Measurements from ENCODE around the gene TTC1. TPM values are rescaled to one million over a fixed set of nuclear protein-coding genes. Genes with fewer than 3 reads are reported as not detected.

TTC1 gene
- total RNA-seq, 2 experiments from 2014 or later = 50.1 to 51.6 TPM

DNA sequence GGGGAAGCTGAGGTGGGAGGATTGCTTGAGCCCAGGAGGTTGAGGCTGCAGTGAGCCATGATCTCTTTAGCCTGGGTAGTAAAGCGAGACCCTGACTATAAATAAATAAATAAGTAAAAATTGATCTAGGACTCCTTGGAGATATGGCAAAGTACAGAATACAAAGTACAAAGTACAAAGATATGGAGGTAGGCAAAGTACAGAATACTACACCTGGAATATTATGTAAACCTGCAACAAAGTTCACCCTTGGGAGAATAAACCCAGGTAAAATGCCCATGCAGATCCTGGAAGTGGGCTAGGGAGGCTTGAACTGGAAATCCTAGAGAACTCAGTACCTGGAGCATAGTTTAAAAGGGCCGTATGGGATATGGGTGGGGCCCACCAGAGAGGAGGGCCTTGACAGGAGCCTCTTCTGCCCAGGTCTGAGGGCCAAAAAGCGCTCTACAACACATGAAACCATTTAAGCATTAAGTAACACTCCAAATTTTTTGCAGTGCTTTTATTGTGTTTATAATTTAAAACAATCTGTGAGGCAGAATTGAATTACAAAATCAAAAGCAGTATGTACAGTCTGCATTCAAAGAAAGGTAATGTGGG lies 20.7 kb downstream of the TTC1 start:
- no peak for ATAC-seq
- Mint-ChIP-seq H3K27ac (no peak overlapping the region), H3K4me3 (no peak overlapping the region), H3K27me3 (ENCODE audit: low read depth) (no peaks in the 10 kb centered on the region), H3K9me3 (ENCODE audit: insufficient read depth) (no peaks in the 10 kb centered on the region), H3K36me3 (ENCODE audit: low read depth) (peaks cover 36% of the 10 kb centered on the region), H3K4me1 (ENCODE audit: low read depth) (peaks cover 9% of the 10 kb centered on the region)
- ChIA-PET POLR2A (no interaction called here), CTCF (interaction anchor here (2.9 kb wide), 1 partner anchor 8 kb away, joined by 15 read pairs; no protein-coding TSS in a partner anchor)
- no peak for DNase-seq

DNA sequence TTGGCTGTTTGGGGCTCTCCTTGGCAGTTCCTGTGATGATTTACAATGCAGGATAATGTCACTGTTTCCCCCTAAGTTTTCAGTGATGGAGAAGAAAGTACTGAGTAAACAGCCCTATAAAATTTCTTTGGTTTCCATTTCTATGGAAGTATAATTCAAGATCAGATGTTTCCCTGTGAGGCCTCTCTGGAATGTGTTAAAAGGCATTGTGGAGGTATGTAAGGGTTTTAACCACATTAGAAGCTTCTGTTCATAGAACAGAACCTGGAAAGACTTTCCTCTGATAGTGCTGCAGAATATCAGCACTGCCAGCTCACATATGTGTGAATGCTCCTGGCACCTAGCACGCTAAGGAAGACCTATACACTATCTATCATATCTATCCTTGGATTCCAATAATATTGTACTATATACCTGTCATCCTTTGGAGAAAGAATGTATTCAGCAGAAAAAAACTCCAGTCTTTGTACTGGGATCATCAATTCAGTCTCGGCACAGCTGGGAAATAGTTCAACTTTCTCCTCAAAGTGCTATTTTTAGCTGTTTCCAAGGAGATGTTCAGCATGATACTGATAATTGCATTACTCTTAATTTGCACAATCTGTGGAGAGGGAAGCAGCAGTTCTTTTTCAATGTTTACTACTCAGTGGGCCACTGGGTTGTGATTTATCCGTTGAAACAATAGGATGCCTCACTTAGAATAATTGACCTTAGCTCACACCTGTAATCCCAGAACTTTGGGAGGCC lies 21.9 kb downstream of the TTC1 start:
- H3K9me3 Mint-ChIP-seq (ENCODE audit: insufficient read depth) = no peaks in the 10 kb centered on the region
- no peak for ATAC-seq
- POLR2A ChIA-PET = no interaction called here

DNA sequence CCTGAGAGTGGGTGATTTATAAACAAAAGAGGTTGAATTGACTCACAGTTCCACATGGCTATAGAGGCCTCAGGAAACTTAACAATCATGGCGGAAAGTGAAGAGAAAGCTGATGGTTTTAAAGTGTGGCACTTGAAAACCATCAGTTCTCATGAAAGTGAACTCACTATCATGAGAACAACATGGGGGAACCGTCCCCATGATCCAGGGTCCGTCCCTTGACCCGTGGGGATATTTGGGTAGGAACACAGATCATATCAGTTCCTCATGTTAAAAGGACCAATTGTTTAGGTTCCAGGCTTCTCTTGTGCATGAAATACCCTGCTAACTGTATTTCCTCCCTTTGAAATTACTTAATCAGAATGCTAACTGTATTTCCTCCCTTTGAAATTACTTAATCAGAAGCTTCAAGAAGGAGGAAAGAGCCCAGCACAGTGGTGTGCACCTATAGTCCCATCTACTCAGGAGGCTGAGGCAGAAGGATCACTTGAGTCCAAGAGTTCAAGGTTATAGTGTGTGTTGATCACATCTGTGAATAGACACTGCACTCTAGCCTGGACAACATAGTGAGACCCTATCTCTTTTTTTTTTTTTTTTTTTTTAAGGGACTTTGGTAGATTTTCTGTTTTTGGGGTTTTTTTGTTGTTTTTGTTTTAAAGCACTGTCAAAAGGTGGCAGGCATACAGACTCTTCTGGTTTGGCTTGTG lies 24.8 kb downstream of the TTC1 start:
- CTCF ChIA-PET = interaction anchor here (1.8 to 2.5 kb wide), 2 partner anchors 9 to 13 kb away, joined by 7 to 23 read pairs; no protein-coding TSS in a partner anchor
- ATAC-seq = no peak

More for the DNA sequence above, 21.9 kb downstream of the TTC1 start:
- DNase-seq = no peak
- CTCF ChIA-PET = interaction anchor here (2.9 kb wide), 1 partner anchor 9 kb away, joined by 15 read pairs; no protein-coding TSS in a partner anchor
- H3K4me3 Mint-ChIP-seq = no peak overlapping the region
- no peak overlapping the region for H3K27ac Mint-ChIP-seq
- H3K4me1 Mint-ChIP-seq (ENCODE audit: low read depth) = peaks cover 17% of the 10 kb centered on the region
- peaks cover 39% of the 10 kb centered on the region for H3K36me3 Mint-ChIP-seq (ENCODE audit: low read depth)
- no peaks in the 10 kb centered on the region for H3K27me3 Mint-ChIP-seq (ENCODE audit: low read depth)

DNA sequence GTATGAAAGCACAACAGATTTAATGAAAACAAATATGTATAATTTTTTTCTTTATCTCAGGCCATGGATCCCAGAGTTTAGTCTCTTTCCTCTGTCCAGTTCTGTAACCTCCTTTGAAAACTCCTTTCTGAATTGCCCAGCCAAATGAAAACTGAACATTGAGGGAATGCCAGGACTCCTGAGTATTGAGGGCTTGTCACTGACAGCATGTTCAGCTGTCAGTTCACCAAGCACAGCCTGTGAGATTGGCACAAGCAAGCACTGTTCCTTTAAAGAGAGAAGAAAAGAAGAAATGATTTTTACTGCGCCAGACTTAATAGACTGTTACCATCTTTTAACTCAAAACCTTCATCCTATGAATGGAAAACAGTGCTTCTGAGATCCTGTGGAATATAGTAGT lies 27.3 kb downstream of the TTC1 start:
- DNase-seq = no peak
- H3K27me3 Mint-ChIP-seq (ENCODE audit: low read depth) = no peaks in the 10 kb centered on the region
- no peak for ATAC-seq
- no peaks in the 10 kb centered on the region for H3K9me3 Mint-ChIP-seq (ENCODE audit: insufficient read depth)
- POLR2A ChIA-PET = no interaction called here
- CTCF ChIA-PET = interaction anchor here (0.9 to 1.4 kb wide), 2 partner anchors 15 to 309 kb away, joined by 4 to 5 read pairs; no protein-coding TSS in a partner anchor
- H3K36me3 Mint-ChIP-seq (ENCODE audit: low read depth) = peaks cover 33% of the 10 kb centered on the region
- H3K4me3 Mint-ChIP-seq = no peak overlapping the region
- peaks cover 11% of the 10 kb centered on the region for H3K4me1 Mint-ChIP-seq (ENCODE audit: low read depth)
- no peak overlapping the region for H3K27ac Mint-ChIP-seq

More for the DNA sequence above, 24.8 kb downstream of the TTC1 start:
- peaks cover 40% of the 10 kb centered on the region for H3K36me3 Mint-ChIP-seq (ENCODE audit: low read depth)
- H3K27ac Mint-ChIP-seq = no peak overlapping the region
- H3K4me1 Mint-ChIP-seq (ENCODE audit: low read depth) = peaks cover 11% of the 10 kb centered on the region
- DNase-seq = no peak
- no peak overlapping the region for H3K4me3 Mint-ChIP-seq
- no peaks in the 10 kb centered on the region for H3K27me3 Mint-ChIP-seq (ENCODE audit: low read depth)
- POLR2A ChIA-PET = interaction anchor here (0.5 kb wide), 1 partner anchor 145 kb away, joined by 3 read pairs; no protein-coding TSS in a partner anchor
- H3K9me3 Mint-ChIP-seq (ENCODE audit: insufficient read depth) = no peaks in the 10 kb centered on the region

DNA sequence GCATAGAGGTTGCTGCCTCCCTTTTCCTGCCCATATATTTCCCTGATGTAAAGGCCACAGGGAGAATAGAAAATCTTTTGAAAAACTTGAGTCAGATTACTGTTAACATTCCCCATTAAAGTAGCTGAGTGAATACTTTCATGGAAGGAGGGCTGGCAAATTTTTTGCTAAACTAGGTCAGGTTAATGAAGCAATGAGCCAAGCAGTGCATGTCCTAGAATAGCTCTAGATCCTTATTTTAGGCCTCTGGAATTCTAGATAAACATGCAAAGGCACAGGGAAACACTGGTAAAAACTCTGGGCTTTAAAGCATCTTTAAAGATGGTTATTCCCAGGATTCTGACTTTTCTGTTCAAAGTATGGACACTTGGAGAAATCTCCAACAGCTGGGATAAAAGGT lies 27.9 kb downstream of the TTC1 start:
- Mint-ChIP-seq H3K27me3 (ENCODE audit: low read depth) (no peaks in the 10 kb centered on the region), H3K27ac (no peak overlapping the region), H3K4me3 (no peak overlapping the region), H3K9me3 (ENCODE audit: insufficient read depth) (no peaks in the 10 kb centered on the region), H3K36me3 (ENCODE audit: low read depth) (peaks cover 31% of the 10 kb centered on the region), H3K4me1 (ENCODE audit: low read depth) (peaks cover 11% of the 10 kb centered on the region)
- ATAC-seq (no peak), DNase-seq (no peak)
- POLR2A ChIA-PET = no interaction called here
- CTCF ChIA-PET = interaction anchor here (0.9 to 1.4 kb wide), 2 partner anchors 15 to 308 kb away, joined by 4 to 5 read pairs; no protein-coding TSS in a partner anchor

DNA sequence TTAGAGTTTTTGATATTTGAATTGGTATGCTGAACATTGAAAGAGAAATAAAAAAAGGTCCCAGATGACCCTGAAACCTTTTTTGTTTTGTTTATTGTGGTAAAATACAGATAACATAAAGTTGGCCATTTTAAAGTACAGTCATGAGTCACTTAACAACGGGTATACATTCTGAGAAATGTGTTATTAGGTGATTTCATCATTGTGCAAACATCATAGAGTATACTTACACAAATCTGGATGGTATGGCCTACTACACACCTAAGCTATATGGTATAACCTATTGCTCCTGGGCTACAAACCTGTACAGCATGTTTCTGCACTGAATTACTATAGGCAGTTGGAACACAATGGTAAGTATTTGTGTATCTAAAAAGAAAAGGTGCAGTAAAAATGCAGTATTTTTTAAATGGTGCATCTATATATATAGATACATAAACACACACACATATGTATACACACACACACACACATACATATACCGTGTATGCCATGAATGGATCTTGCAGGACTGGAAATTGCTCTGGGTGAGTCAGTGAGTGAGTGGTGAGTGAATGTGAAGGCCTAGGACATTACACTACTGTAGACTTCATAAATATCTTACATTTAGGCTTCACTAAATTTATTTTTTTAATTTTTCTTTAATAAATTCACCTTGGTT lies 31.0 kb downstream of the TTC1 start:
- H3K27me3 Mint-ChIP-seq (ENCODE audit: low read depth) = no peaks in the 10 kb centered on the region
- DNase-seq (no peak), ATAC-seq (no peak)
- ChIA-PET CTCF (interaction anchor here (2.0 kb wide), 1 partner anchor 18 kb away, joined by 6 read pairs; no protein-coding TSS in a partner anchor), POLR2A (no interaction called here)
- no peak overlapping the region for H3K27ac Mint-ChIP-seq
- H3K9me3 Mint-ChIP-seq (ENCODE audit: insufficient read depth) = no peaks in the 10 kb centered on the region
- H3K4me3 Mint-ChIP-seq = no peak overlapping the region
- peaks cover 7% of the 10 kb centered on the region for H3K4me1 Mint-ChIP-seq (ENCODE audit: low read depth)
- H3K36me3 Mint-ChIP-seq (ENCODE audit: low read depth) = peaks cover 27% of the 10 kb centered on the region

DNA sequence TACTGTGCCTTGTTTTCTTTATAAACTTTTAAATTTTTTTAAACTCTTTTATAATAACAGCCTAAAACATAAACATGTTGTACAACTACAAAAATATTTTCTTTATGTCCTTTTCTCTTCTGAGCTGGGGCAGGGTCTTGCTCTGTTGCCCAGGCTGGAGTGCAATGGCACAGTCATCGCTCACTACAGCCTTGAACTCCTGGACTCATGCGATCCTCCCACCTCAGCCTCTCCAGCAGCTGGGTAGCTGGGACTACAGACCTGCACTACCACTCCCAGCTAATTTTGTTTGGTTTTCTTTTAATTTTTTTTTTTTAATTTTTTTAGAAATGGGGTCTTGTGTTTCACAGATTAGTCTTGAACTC lies 31.5 kb downstream of the TTC1 start:
- H3K27me3 Mint-ChIP-seq (ENCODE audit: low read depth) = no peaks in the 10 kb centered on the region
- no peak for ATAC-seq
- no peak for DNase-seq
- POLR2A ChIA-PET = no interaction called here
- no peak overlapping the region for H3K4me3 Mint-ChIP-seq
- CTCF ChIA-PET = interaction anchor here (2.0 kb wide), 1 partner anchor 18 kb away, joined by 6 read pairs; no protein-coding TSS in a partner anchor
- H3K9me3 Mint-ChIP-seq (ENCODE audit: insufficient read depth) = no peaks in the 10 kb centered on the region
- no peak overlapping the region for H3K27ac Mint-ChIP-seq
- peaks cover 2% of the 10 kb centered on the region for H3K4me1 Mint-ChIP-seq (ENCODE audit: low read depth)
- H3K36me3 Mint-ChIP-seq (ENCODE audit: low read depth) = peaks cover 27% of the 10 kb centered on the region

DNA sequence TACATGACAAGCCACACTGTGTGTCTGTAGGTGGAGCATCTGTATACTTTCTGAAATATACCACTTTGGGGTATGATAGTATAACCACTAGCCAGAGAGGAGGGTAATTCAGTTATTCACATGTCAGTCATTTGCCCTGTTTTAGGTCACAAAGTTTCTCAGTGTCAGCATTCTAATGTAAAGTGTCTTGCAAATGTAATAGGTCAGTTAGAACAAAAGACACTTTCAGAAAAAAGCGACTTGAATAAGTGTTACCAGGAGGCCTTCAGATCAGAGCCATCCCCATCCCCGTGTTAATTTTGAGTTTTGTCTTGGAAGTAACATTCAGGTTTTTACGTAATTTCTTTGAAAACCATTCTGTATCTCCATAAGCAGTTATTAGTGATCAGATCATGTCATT lies 33.7 kb downstream of the TTC1 start:
- H3K9me3 Mint-ChIP-seq (ENCODE audit: insufficient read depth) = no peaks in the 10 kb centered on the region
- no peak overlapping the region for H3K4me3 Mint-ChIP-seq
- no peaks in the 10 kb centered on the region for H3K4me1 Mint-ChIP-seq (ENCODE audit: low read depth)
- POLR2A ChIA-PET = no interaction called here
- H3K27ac Mint-ChIP-seq = no peak overlapping the region
- H3K27me3 Mint-ChIP-seq (ENCODE audit: low read depth) = no peaks in the 10 kb centered on the region
- ATAC-seq = no peak
- CTCF ChIA-PET = no interaction called here
- H3K36me3 Mint-ChIP-seq (ENCODE audit: low read depth) = peaks cover 24% of the 10 kb centered on the region
- no peak for DNase-seq

DNA sequence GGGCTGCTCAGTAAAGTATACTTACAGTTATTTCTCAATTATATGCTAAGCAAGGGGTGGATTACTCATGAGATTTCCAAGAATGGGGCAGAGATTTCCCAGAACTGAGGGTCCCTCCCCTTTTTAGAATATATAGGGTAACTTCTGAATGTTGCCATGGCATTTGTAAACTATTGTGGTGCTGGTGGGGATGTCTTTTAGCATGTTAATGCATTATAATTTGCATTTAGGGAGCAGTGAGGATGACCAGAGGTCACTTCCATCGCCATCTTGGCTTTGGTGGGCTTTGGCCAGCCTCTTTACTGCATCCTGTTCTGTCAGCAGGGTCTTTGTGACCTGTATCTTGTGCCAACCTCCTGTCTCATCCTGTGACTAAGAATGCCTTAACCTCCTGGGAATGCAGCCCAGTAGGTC lies 35.5 kb downstream of the TTC1 start:
- ChIA-PET POLR2A (no interaction called here), CTCF (no interaction called here)
- no peaks in the 10 kb centered on the region for H3K27me3 Mint-ChIP-seq (ENCODE audit: low read depth)
- no peak overlapping the region for H3K4me3 Mint-ChIP-seq
- no peaks in the 10 kb centered on the region for H3K9me3 Mint-ChIP-seq (ENCODE audit: insufficient read depth)
- DNase-seq (no peak), ATAC-seq (no peak)
- no peaks in the 10 kb centered on the region for H3K4me1 Mint-ChIP-seq (ENCODE audit: low read depth)
- H3K27ac Mint-ChIP-seq = no peak overlapping the region
- H3K36me3 Mint-ChIP-seq (ENCODE audit: low read depth) = peaks cover 21% of the 10 kb centered on the region

DNA sequence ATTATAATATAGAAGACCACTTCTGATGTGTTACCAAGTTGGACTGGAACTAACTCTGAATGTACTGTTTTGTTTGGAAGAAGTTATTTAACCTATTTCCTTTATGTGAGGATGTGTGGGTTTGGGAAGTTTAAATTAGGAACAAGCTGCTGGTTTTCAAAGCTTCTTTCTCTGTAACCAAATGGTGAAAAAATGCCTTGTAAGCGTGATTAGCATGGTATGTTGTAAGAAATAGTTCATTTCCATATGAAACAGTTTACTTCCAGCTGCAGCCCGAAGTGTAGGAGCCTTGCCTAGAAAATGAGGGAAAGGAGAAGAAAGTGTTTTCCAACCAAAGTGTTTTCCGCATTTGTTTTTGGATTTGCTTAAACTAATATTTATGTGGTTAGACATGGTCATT lies 36.0 kb downstream of the TTC1 start:
- no peaks in the 10 kb centered on the region for H3K4me1 Mint-ChIP-seq (ENCODE audit: low read depth)
- no peak overlapping the region for H3K27ac Mint-ChIP-seq
- no peaks in the 10 kb centered on the region for H3K9me3 Mint-ChIP-seq (ENCODE audit: insufficient read depth)
- ChIA-PET CTCF (interaction anchor here (0.7 kb wide), 1 partner anchor 23 kb away, joined by 3 read pairs; no protein-coding TSS in a partner anchor), POLR2A (no interaction called here)
- H3K27me3 Mint-ChIP-seq (ENCODE audit: low read depth) = no peaks in the 10 kb centered on the region
- no peak overlapping the region for H3K4me3 Mint-ChIP-seq
- no peak for ATAC-seq
- DNase-seq = no peak
- peaks cover 23% of the 10 kb centered on the region for H3K36me3 Mint-ChIP-seq (ENCODE audit: low read depth)

DNA sequence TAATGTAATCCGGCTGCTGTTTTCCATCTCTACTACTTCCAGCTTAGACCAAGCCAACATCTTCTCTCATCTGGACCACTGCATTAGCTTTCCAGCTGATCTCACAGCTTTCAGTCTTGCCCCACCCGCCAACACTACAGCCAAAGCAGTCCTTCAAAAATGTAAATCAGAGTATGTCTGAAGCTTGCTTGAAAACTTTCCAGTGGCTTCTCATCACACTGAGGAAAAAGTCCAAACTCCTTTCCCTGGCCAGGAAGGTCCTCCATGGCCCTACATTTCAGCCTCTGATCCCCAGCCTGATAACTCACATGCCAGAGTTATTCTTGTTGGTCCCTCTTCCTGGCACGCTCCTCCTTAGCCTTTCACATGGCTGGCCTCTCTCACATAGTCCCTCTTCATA lies 38.5 kb downstream of the TTC1 start:
- CTCF ChIA-PET = interaction anchor here (1.0 kb wide), 1 partner anchor 26 kb away, joined by 3 read pairs; no protein-coding TSS in a partner anchor
- Mint-ChIP-seq H3K4me1 (ENCODE audit: low read depth) (no peaks in the 10 kb centered on the region), H3K36me3 (ENCODE audit: low read depth) (peaks cover 33% of the 10 kb centered on the region), H3K4me3 (no peak overlapping the region), H3K9me3 (ENCODE audit: insufficient read depth) (no peaks in the 10 kb centered on the region), H3K27ac (no peak overlapping the region), H3K27me3 (ENCODE audit: low read depth) (no peaks in the 10 kb centered on the region)
- DNase-seq = no peak
- POLR2A ChIA-PET = no interaction called here
- no peak for ATAC-seq

All from activated CD8-positive, alpha-beta T cell treated with anti-CD3 and anti-CD28 coated beads, Interleukin-2, amount 10 ng/mL, durations not matched to agents 7 days and 5 days (primary cell).